Activated CD4-positive, alpha-beta T cell treated with anti-CD3 and anti-CD28 coated beads for 24 hours (primary cell): ENCODE results near the gene SELENOP.
"Not testable (repeated sequence)": the region's sequence is repeated elsewhere in the genome, so short reads cannot be mapped to it uniquely, and the experiment has no call there.

Source experiments
- DNase-seq, 2 donors: peaks; one replicate each; pipeline ENCODE4 v3.0.0-alpha.2; 2020; ENCODE audit warnings: low read depth in 2 of 2

The SELENOP gene

GRCh38 chr5:42811591-42812446, at the start of gene SELENOP:
TSS of gene SELENOP (minus strand) at chr5:42811892. CDS start at chr5:42808353, 3,539 bp downstream.
- no peak for DNase-seq

GRCh38 chr5:42858687-42859086, 47.0 kb upstream of the SELENOP start:
- no peak for DNase-seq

GRCh38 chr5:42858031-42858643, 46.4 kb upstream of the SELENOP start:
- DNase-seq, result no peak

- no peak for DNase-seq
Measured at GRCh38 chr5:42855811-42856210, 44.1 kb upstream of the SELENOP start.

- DNase-seq, result no peak
Measured at GRCh38 chr5:42855386-42855785, 43.7 kb upstream of the SELENOP start.

- DNase-seq, result no peak
Measured at GRCh38 chr5:42854795-42855194, 43.1 kb upstream of the SELENOP start.

- DNase-seq, result no peak
Measured at GRCh38 chr5:42852826-42853225, 41.1 kb upstream of the SELENOP start.

GRCh38 chr5:42851481-42851880, 39.8 kb upstream of the SELENOP start:
- no peak for DNase-seq

- no peak for DNase-seq
Measured at GRCh38 chr5:42848545-42848944, 36.9 kb upstream of the SELENOP start.

GRCh38 chr5:42844408-42844807, 32.7 kb upstream of the SELENOP start:
- not testable (repeated sequence) for DNase-seq

GRCh38 chr5:42843675-42844292, 32.1 kb upstream of the SELENOP start:
- no peak for DNase-seq

- no peak for DNase-seq
Measured at GRCh38 chr5:42842921-42843641, 31.4 kb upstream of the SELENOP start.

GRCh38 chr5:42840842-42841567, 29.3 kb upstream of the SELENOP start:
- no peak for DNase-seq

- no peak for DNase-seq
Measured at GRCh38 chr5:42840269-42840668, 28.6 kb upstream of the SELENOP start.

GRCh38 chr5:42839196-42839595, 27.5 kb upstream of the SELENOP start:
- no peak for DNase-seq

- DNase-seq, result no peak
Measured at GRCh38 chr5:42837601-42838000, 25.9 kb upstream of the SELENOP start.

GRCh38 chr5:42836070-42836769, 24.5 kb upstream of the SELENOP start:
- DNase-seq, result no peak

GRCh38 chr5:42832060-42832459, 20.4 kb upstream of the SELENOP start:
- DNase-seq, result no peak

- no peak for DNase-seq
Measured at GRCh38 chr5:42830924-42831323, 19.2 kb upstream of the SELENOP start.

GRCh38 chr5:42828671-42829070, 17.0 kb upstream of the SELENOP start:
- DNase-seq, result no peak
